ENCODE data around the gene TMEM115.

DNA sequence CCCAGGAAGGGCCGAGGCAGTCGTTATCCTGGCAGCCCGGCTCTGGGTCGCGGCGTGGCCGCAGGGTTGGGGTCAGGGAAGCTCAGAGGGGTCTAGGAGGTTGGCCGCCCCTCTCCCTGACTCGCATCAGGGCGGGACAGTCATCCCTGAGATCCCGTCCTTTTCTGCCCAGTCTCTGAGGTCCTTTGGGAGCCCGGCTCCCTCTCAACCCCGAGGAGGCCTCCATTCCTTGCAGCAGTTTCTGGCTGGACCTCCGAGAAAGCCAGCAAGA, 37.3 kb downstream of the TMEM115 start:
- TF ChIP-seq ARNTL (CRISPR knock-in tag; IDR thresholded peaks at IDR 0.05; ENCODE audit: borderline replicate concordance, low read depth) = no peak
- TF ChIP-seq PATZ1 (CRISPR knock-in tag; IDR thresholded peaks at IDR 0.05; ENCODE audit: borderline replicate concordance) = no peak
- TF ChIP-seq ZC3H10 (CRISPR knock-in tag; IDR thresholded peaks at IDR 0.05) = no peak

All from SK-N-SH treated with all-trans-retinoic acid at 6 μM for 48 hours (cell line).